GM15510 (cell line): ENCODE data around the gene TEX38.

Experiments used
- POLR2A ChIP-seq: IDR thresholded peaks from 3 replicates; pipeline ENCODE4 v1.6.1; 2011; ENCODE audit warnings: borderline replicate concordance; ENCODE audit not compliant: insufficient read length; ENCODE audit errors: extremely low read depth

Gene TEX38

GRCh38 chr1:46697053-46697452 is 25.4 kb downstream of the TEX38 start:
- no peak for TF ChIP-seq POLR2A

GRCh38 chr1:46699666-46700065 is 28.0 kb downstream of the TEX38 start:
- TF ChIP-seq POLR2A, result no peak

GRCh38 chr1:46703927-46704641 is 32.4 kb downstream of the TEX38 start:
- no peak for TF ChIP-seq POLR2A

- no peak for TF ChIP-seq POLR2A
These were observed 33.8 kb downstream of the TEX38 start for GRCh38 chr1:46705408-46705807.

- TF ChIP-seq POLR2A, result no peak
These were observed 36.5 kb downstream of the TEX38 start for GRCh38 chr1:46708121-46708520.

- TF ChIP-seq POLR2A, result no peak
These were observed 43.3 kb downstream of the TEX38 start for GRCh38 chr1:46714976-46715375.

GRCh38 chr1:46717654-46718053 is 46.0 kb downstream of the TEX38 start:
- TF ChIP-seq POLR2A, result no peak

- TF ChIP-seq POLR2A, result no peak
These were observed 46.7 kb downstream of the TEX38 start for GRCh38 chr1:46718340-46718726.

- TF ChIP-seq POLR2A, result peak; percentile 82
These were observed 47.3 kb downstream of the TEX38 start, which contains the start of gene EFCAB14 for GRCh38 chr1:46718727-46719622. EFCAB14 (minus strand) TSS chr1:46719114; CDS start chr1:46718087, 1,027 bp downstream.

GRCh38 chr1:46719689-46720088 is 48.0 kb downstream of the TEX38 start:
- TF ChIP-seq POLR2A, result no peak

GRCh38 chr1:46721204-46721603 is 49.5 kb downstream of the TEX38 start:
- no peak for TF ChIP-seq POLR2A

- TF ChIP-seq POLR2A, result no peak
These were observed 50.1 kb downstream of the TEX38 start for GRCh38 chr1:46721686-46722205.
